Measurements from ENCODE around the gene BICRA.

DNA sequence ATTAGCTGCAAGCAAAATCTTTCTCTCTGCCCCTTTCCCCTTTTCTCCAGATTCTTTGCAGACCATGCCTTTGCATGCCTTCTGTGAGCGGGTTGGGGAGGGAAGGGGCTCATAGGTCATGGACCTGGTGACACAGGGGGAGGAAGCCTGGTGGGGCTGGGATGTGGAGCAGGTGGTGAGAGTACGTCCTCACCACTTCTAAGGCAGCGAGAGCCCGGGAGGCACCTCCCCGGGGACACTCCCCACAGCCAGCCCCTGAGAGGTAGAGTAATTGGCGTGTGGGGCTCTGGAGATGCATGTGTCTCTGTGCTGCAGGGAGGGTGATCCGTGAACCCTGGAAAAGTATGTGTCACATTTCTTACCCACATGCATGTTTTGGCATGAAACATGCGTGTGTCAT, 61.8 kb downstream of the BICRA start:
- TF ChIP-seq POLR2AphosphoS5 (IDR thresholded peaks at IDR 0.05; ENCODE audit: borderline replicate concordance, low read depth, low read length) (no peak), EZH2 (IDR thresholded peaks at IDR 0.05) (no peak), FOXP2 (optimal IDR thresholded peaks at IDR 0.05; ENCODE audit: control extremely low read depth, extremely low read length, insufficient read depth) (no peak)

Data from SK-N-MC (cell line).